Peyer's patch (tissue), 4 donors: ENCODE data around the gene XRCC5. TPM values are rescaled to one million over a fixed set of nuclear protein-coding genes. Genes with fewer than 3 reads are reported as not detected.
"Not testable (repeated sequence)": the region's sequence is repeated elsewhere in the genome, so short reads cannot be mapped to it uniquely, and the experiment has no call there.

Experiments
- DNase-seq, 3 donors: peaks; one replicate each; pipeline ENCODE4 v3.0.0-alpha.2; 2017 to 2019
- H3K27ac ChIP-seq, 4 donors: fragments of 200-600 bp; sonication (generic); one replicate each; pipeline ENCODE4 v1.5.1; 2016 to 2019
- H3K27me3 ChIP-seq, 2 donors: fragments of 200-600 bp; sonication (generic); one replicate each; pipeline ENCODE4 v1.5.1; 2019
- H3K36me3 ChIP-seq, 3 donors: fragments of 200-600 bp; sonication (generic); one replicate each; pipeline ENCODE4 v1.5.1; 2016 to 2019
- H3K4me1 ChIP-seq, 4 donors: fragments of 200-600 bp; sonication (generic); one replicate each; pipeline ENCODE4 v1.5.1; 2016 to 2019
- H3K4me3 ChIP-seq, 4 donors: fragments of 200-600 bp; sonication (generic); 1 replicate in 3 of 4; 2 replicates in 1 of 4; pipeline ENCODE4 v1.5.1; 2016 to 2019; ENCODE audit warnings: mild to moderate bottlenecking in 1 of 4
- H3K9me3 ChIP-seq, 4 donors: fragments of 200-600 bp; sonication (generic); one replicate each; pipeline ENCODE4 v1.5.1; 2016 to 2019; ENCODE audit warnings: mild to moderate bottlenecking in 1 of 4
- CTCF ChIP-seq, 6 experiments: fragments of 450-650 bp in 4 of 6; fragments of 200-600 bp in 2 of 6; sonication (generic) in 1 of 6; IDR thresholded peaks; one replicate each; pipeline ENCODE4 v1.5.1; 2017 to 2019; ENCODE audit warnings: antibody characterized with exemption in 6 of 6, mild to moderate bottlenecking in 3 of 6, moderate library complexity in 1 of 6
- POLR2A ChIP-seq, 2 donors: fragments of 450-650 bp; IDR thresholded peaks; one replicate each; pipeline ENCODE4 v1.5.1; 2017; ENCODE audit warnings: antibody characterized with exemption in 2 of 2, mild to moderate bottlenecking in 2 of 2, moderate library complexity in 2 of 2
- total RNA-seq, 4 donors: library from RNA; depleted of rRNA; stranded (reverse); fragments of >200 nt; gene quantifications; one replicate each; pipeline ENCODE4 v1.1.0, GENCODE V29; 2016

The XRCC5 gene
- total RNA-seq, 4 donors from 2014 or later: 81.7 to 140 (median 111) TPM

- Histone ChIP-seq H3K27ac (no peak overlapping the region), H3K36me3 (peaks cover 0 to 5% (median 0%) of the 10 kb centered on the region in 3 donors), H3K9me3 (no peaks in the 10 kb centered on the region), H3K4me1 (peaks cover 0 to 13% (median 0%) of the 10 kb centered on the region in 4 donors), H3K4me3 (no peak overlapping the region), H3K27me3 (no peaks in the 10 kb centered on the region)
- no peak for DNase-seq
- TF ChIP-seq POLR2A (IDR thresholded peaks at IDR 0.05): no peak
- no peak for TF ChIP-seq CTCF (IDR thresholded peaks at IDR 0.05)
Measured at GRCh38 chr2:216074794-216075193, 34.4 kb upstream of the XRCC5 start.

- TF ChIP-seq POLR2A (IDR thresholded peaks at IDR 0.05) (no peak), CTCF (IDR thresholded peaks at IDR 0.05) (no peak)
- H3K27ac ChIP-seq: peak overlapping the region in 2 of 4 donors; percentile 18 to 62
- H3K36me3 ChIP-seq: peaks cover 0 to 5% (median 0%) of the 10 kb centered on the region in 3 donors
- H3K4me1 ChIP-seq: peaks cover 0 to 13% (median 0%) of the 10 kb centered on the region in 4 donors
- no peak overlapping the region for H3K4me3 ChIP-seq
- no peaks in the 10 kb centered on the region for H3K27me3 ChIP-seq
- H3K9me3 ChIP-seq: no peaks in the 10 kb centered on the region
- DNase-seq: no peak
Measured at GRCh38 chr2:216075510-216076485, 33.4 kb upstream of the XRCC5 start.

- H3K4me1 ChIP-seq: peaks cover 0 to 16% (median 0%) of the 10 kb centered on the region in 4 donors
- H3K9me3 ChIP-seq: no peaks in the 10 kb centered on the region
- H3K27me3 ChIP-seq: no peaks in the 10 kb centered on the region
- no peak for TF ChIP-seq CTCF (IDR thresholded peaks at IDR 0.05)
- no peak for TF ChIP-seq POLR2A (IDR thresholded peaks at IDR 0.05)
- DNase-seq: no peak
- no peak overlapping the region for H3K4me3 ChIP-seq
- peak overlapping the region in 1 of 4 donors; percentile 16 for H3K27ac ChIP-seq
- H3K36me3 ChIP-seq: peaks cover 0 to 3% (median 0%) of the 10 kb centered on the region in 3 donors
Measured at GRCh38 chr2:216078776-216079175, 30.4 kb upstream of the XRCC5 start.

GRCh38 chr2:216080048-216080447 lies 29.1 kb upstream of the XRCC5 start:
- H3K9me3 ChIP-seq, DNase-seq, H3K27me3 ChIP-seq, H3K36me3 ChIP-seq, H3K27ac ChIP-seq: not testable (repeated sequence)
- Histone ChIP-seq H3K4me3 (peak overlapping the region in 1 of 4 donors; percentile 83), H3K4me1 (peaks cover 0 to 16% (median 4%) of the 10 kb centered on the region in 4 donors)

GRCh38 chr2:216081012-216081411 lies 28.1 kb upstream of the XRCC5 start:
- Histone ChIP-seq H3K36me3 (no peaks in the 10 kb centered on the region), H3K27ac (peak overlapping the region; percentile 36 to 76 (median 55)), H3K27me3 (no peaks in the 10 kb centered on the region), H3K4me1 (peaks cover 0 to 16% (median 4%) of the 10 kb centered on the region in 4 donors), H3K4me3 (peak overlapping the region; percentile 51 to 83 (median 68)), H3K9me3 (no peaks in the 10 kb centered on the region)
- no peak for DNase-seq
- TF ChIP-seq CTCF (IDR thresholded peaks at IDR 0.05) (no peak), POLR2A (IDR thresholded peaks at IDR 0.05) (no peak)
